ENCODE data around the gene ADRB2.

The ADRB2 gene

GRCh38 chr5:148791334-148791667 lies 35.1 kb upstream of the ADRB2 start:
- peak; percentile 16 for DNase-seq (ENCODE audit: insufficient read length, low spot score)
- peak; percentile 77 for FAIRE-seq
- TF ChIP-seq POLR2A (IDR thresholded peaks at IDR 0.05; ENCODE audit: low read depth, low read length), result no peak
- peak; percentile 89 for TF ChIP-seq SPI1 (IDR thresholded peaks at IDR 0.05; ENCODE audit: low read depth, low read length)

- no peak for DNase-seq (ENCODE audit: insufficient read length, low spot score)
- FAIRE-seq, result no peak
These were observed 34.7 kb upstream of the ADRB2 start for GRCh38 chr5:148791696-148792095.

GRCh38 chr5:148792744-148793143 lies 33.7 kb upstream of the ADRB2 start:
- no peak for TF ChIP-seq POLR2AphosphoS5 (IDR thresholded peaks at IDR 0.05; ENCODE audit: low read depth, low read length)
- no peak for TF ChIP-seq PAX5 (IDR thresholded peaks at IDR 0.05; ENCODE audit: insufficient read depth, low read length, severe bottlenecking)
- no peak for TF ChIP-seq SPI1 (IDR thresholded peaks at IDR 0.05; ENCODE audit: low read depth, low read length)
- TF ChIP-seq POLR2A (IDR thresholded peaks at IDR 0.05; ENCODE audit: low read depth, low read length), result no peak
- no peak for TF ChIP-seq POU2F2 (IDR thresholded peaks at IDR 0.05; ENCODE audit: low read depth, low read length)
- no peak for TF ChIP-seq TAF1 (IDR thresholded peaks at IDR 0.05; ENCODE audit: low read depth, low read length)
- FAIRE-seq, result no peak
- no peak for DNase-seq (ENCODE audit: insufficient read length, low spot score)

More at GRCh38 chr5:148791696-148792095, 34.7 kb upstream of the ADRB2 start:
- TF ChIP-seq SPI1 (IDR thresholded peaks at IDR 0.05; ENCODE audit: low read depth, low read length), result no peak
- TF ChIP-seq TAF1 (IDR thresholded peaks at IDR 0.05; ENCODE audit: low read depth, low read length), result no peak
- TF ChIP-seq POLR2A (IDR thresholded peaks at IDR 0.05; ENCODE audit: low read depth, low read length), result no peak
- TF ChIP-seq PAX5 (IDR thresholded peaks at IDR 0.05; ENCODE audit: insufficient read depth, low read length, severe bottlenecking), result no peak
- no peak for TF ChIP-seq POU2F2 (IDR thresholded peaks at IDR 0.05; ENCODE audit: low read depth, low read length)
- TF ChIP-seq POLR2AphosphoS5 (IDR thresholded peaks at IDR 0.05; ENCODE audit: low read depth, low read length), result no peak

- DNase-seq (ENCODE audit: insufficient read length, low spot score) (no peak), FAIRE-seq (no peak)
- TF ChIP-seq PAX5 (IDR thresholded peaks at IDR 0.05; ENCODE audit: insufficient read depth, low read length, severe bottlenecking) (no peak), POU2F2 (IDR thresholded peaks at IDR 0.05; ENCODE audit: low read depth, low read length) (no peak), POLR2AphosphoS5 (IDR thresholded peaks at IDR 0.05; ENCODE audit: low read depth, low read length) (no peak), POLR2A (IDR thresholded peaks at IDR 0.05; ENCODE audit: low read depth, low read length) (no peak), TAF1 (IDR thresholded peaks at IDR 0.05; ENCODE audit: low read depth, low read length) (no peak), SPI1 (IDR thresholded peaks at IDR 0.05; ENCODE audit: low read depth, low read length) (no peak)
These were observed 33.1 kb upstream of the ADRB2 start for GRCh38 chr5:148793261-148793660.

- FAIRE-seq, result no peak
- TF ChIP-seq PAX5 (IDR thresholded peaks at IDR 0.05; ENCODE audit: insufficient read depth, low read length, severe bottlenecking) (no peak), SPI1 (IDR thresholded peaks at IDR 0.05; ENCODE audit: low read depth, low read length) (no peak), TAF1 (IDR thresholded peaks at IDR 0.05; ENCODE audit: low read depth, low read length) (no peak), POLR2AphosphoS5 (IDR thresholded peaks at IDR 0.05; ENCODE audit: low read depth, low read length) (no peak), POLR2A (IDR thresholded peaks at IDR 0.05; ENCODE audit: low read depth, low read length) (no peak), POU2F2 (IDR thresholded peaks at IDR 0.05; ENCODE audit: low read depth, low read length) (no peak)
- no peak for DNase-seq (ENCODE audit: insufficient read length, low spot score)
These were observed 32.1 kb upstream of the ADRB2 start for GRCh38 chr5:148794275-148794674.

GRCh38 chr5:148794729-148795561 lies 31.5 kb upstream of the ADRB2 start:
- TF ChIP-seq SPI1 (IDR thresholded peaks at IDR 0.05; ENCODE audit: low read depth, low read length) (no peak), POU2F2 (IDR thresholded peaks at IDR 0.05; ENCODE audit: low read depth, low read length) (no peak), PAX5 (IDR thresholded peaks at IDR 0.05; ENCODE audit: insufficient read depth, low read length, severe bottlenecking) (no peak), POLR2A (IDR thresholded peaks at IDR 0.05; ENCODE audit: low read depth, low read length) (no peak), TAF1 (IDR thresholded peaks at IDR 0.05; ENCODE audit: low read depth, low read length) (no peak), POLR2AphosphoS5 (IDR thresholded peaks at IDR 0.05; ENCODE audit: low read depth, low read length) (no peak)
- FAIRE-seq (no peak), DNase-seq (ENCODE audit: insufficient read length, low spot score) (no peak)

- no peak for TF ChIP-seq PAX5 (IDR thresholded peaks at IDR 0.05; ENCODE audit: insufficient read depth, low read length, severe bottlenecking)
- no peak for TF ChIP-seq POLR2A (IDR thresholded peaks at IDR 0.05; ENCODE audit: low read depth, low read length)
- TF ChIP-seq TAF1 (IDR thresholded peaks at IDR 0.05; ENCODE audit: low read depth, low read length), result no peak
- no peak for TF ChIP-seq POU2F2 (IDR thresholded peaks at IDR 0.05; ENCODE audit: low read depth, low read length)
- TF ChIP-seq SPI1 (IDR thresholded peaks at IDR 0.05; ENCODE audit: low read depth, low read length), result no peak
- no peak for FAIRE-seq
- DNase-seq (ENCODE audit: insufficient read length, low spot score), result no peak
These were observed 29.5 kb upstream of the ADRB2 start for GRCh38 chr5:148796936-148797335.

GRCh38 chr5:148798786-148799185 lies 27.6 kb upstream of the ADRB2 start:
- no peak for DNase-seq (ENCODE audit: insufficient read length, low spot score)
- FAIRE-seq, result no peak
- no peak for TF ChIP-seq PAX5 (IDR thresholded peaks at IDR 0.05; ENCODE audit: insufficient read depth, low read length, severe bottlenecking)
- no peak for TF ChIP-seq POLR2A (IDR thresholded peaks at IDR 0.05; ENCODE audit: low read depth, low read length)
- no peak for TF ChIP-seq POLR2AphosphoS5 (IDR thresholded peaks at IDR 0.05; ENCODE audit: low read depth, low read length)
- TF ChIP-seq TAF1 (IDR thresholded peaks at IDR 0.05; ENCODE audit: low read depth, low read length), result no peak
- no peak for TF ChIP-seq POU2F2 (IDR thresholded peaks at IDR 0.05; ENCODE audit: low read depth, low read length)
- TF ChIP-seq SPI1 (IDR thresholded peaks at IDR 0.05; ENCODE audit: low read depth, low read length), result no peak

- FAIRE-seq (no peak), DNase-seq (ENCODE audit: insufficient read length, low spot score) (no peak)
- TF ChIP-seq PAX5 (IDR thresholded peaks at IDR 0.05; ENCODE audit: insufficient read depth, low read length, severe bottlenecking) (no peak), SPI1 (IDR thresholded peaks at IDR 0.05; ENCODE audit: low read depth, low read length) (peak; percentile 38; the same call in 1 of the 2 replicates)
These were observed 26.5 kb upstream of the ADRB2 start for GRCh38 chr5:148799737-148800527.
